ENCODE results near the gene UNC80. TPM values are rescaled to one million over a fixed set of nuclear protein-coding genes. Genes with fewer than 3 reads are reported as not detected.

The UNC80 gene
- polyA plus RNA-seq, 1 donor = 2.5 TPM

DNA sequence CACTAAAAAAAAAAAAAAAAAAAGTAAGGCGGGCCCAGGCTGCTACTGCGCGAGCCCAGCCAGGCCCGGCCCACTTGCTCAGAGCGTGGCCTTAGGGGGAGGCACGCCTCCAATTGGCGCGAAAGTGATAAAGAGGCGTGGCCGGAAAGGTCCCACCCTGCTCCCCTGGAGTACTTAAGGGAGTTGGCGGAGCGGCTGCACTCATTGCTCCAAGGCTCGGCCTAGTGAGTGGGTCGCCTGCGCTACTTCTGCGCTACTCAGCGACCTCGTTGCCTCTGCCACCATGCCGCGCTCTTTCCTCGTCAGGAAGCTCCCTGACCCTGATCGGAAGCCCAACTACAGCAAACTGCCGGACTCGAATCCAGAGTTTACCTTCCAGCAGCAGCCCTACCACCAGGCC lies 36.9 kb downstream of the UNC80 start:
- no CpG with 5 or more reads among the region's 24 CpGs for WGBS (ENCODE audit: insufficient coverage, low lambda C conversion rate)
- Histone ChIP-seq H3K4me3 (ENCODE audit: low read length) (no peak overlapping the region), H3K9me3 (ENCODE audit: control insufficient read depth, low read depth, low read length) (peaks cover 6% of the 10 kb centered on the region), H3K36me3 (ENCODE audit: control insufficient read depth, insufficient read depth, low read length) (no peaks in the 10 kb centered on the region), H3K4me1 (ENCODE audit: control insufficient read depth, insufficient read depth, low read length) (no peaks in the 10 kb centered on the region), H3K27ac (ENCODE audit: low read length) (no peak overlapping the region), H3K27me3 (ENCODE audit: control insufficient read depth, insufficient read depth, low read length) (no peaks in the 10 kb centered on the region)
- DNase-seq = no peak

DNA sequence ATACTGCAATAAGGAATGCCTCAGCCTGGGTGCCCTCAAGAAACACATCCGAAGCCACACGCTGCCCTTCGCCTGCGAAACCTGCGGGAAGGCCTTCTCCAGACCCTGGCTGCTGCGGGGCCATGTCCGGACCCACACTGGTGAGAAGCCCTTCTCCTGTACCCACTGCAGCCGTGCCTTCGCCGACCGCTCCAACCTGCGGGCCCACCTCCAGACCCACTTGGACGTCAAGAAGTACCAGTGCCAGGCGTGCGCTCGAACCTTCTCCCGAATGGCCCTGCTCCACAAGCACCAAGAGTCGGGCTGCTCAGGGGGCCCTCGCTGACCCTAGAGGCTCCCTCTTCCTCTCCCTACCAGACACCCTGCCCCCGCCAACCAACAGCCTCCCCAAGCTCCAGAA lies 37.6 kb downstream of the UNC80 start:
- Histone ChIP-seq H3K36me3 (ENCODE audit: control insufficient read depth, insufficient read depth, low read length) (no peaks in the 10 kb centered on the region), H3K27me3 (ENCODE audit: control insufficient read depth, insufficient read depth, low read length) (no peaks in the 10 kb centered on the region), H3K4me1 (ENCODE audit: control insufficient read depth, insufficient read depth, low read length) (no peaks in the 10 kb centered on the region), H3K9me3 (ENCODE audit: control insufficient read depth, low read depth, low read length) (peaks cover 6% of the 10 kb centered on the region), H3K4me3 (ENCODE audit: low read length) (no peak overlapping the region), H3K27ac (ENCODE audit: low read length) (no peak overlapping the region)
- DNase-seq = no peak
- no CpG with 5 or more reads among the region's 20 CpGs for WGBS (ENCODE audit: insufficient coverage, low lambda C conversion rate)

DNA sequence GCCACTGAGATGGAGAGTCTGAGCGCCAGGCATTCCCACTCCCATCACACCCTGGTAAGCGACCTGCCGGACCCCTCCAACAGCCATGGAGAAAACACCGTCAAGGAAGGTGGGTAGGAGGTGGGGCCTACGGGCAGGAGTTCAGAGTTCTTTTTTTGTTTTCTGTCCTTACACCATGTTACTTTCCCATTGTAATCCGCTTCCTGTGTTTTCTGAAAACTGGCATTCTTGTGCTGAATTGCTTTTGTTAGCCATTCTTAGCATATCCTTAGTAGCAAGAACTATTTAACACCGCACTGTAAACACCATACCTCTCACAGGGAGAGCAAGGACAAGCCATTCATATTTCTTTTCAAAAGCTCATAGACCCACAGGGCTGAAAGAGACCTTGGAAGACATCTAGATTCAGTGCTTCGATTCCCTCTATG lies 46.2 kb downstream of the UNC80 start:
- no peak for DNase-seq
- H3K4me1 ChIP-seq (ENCODE audit: control insufficient read depth, insufficient read depth, low read length) = no peaks in the 10 kb centered on the region
- H3K9me3 ChIP-seq (ENCODE audit: control insufficient read depth, low read depth, low read length) = peaks cover 2% of the 10 kb centered on the region
- H3K27ac ChIP-seq (ENCODE audit: low read length) = no peak overlapping the region
- no peak overlapping the region for H3K4me3 ChIP-seq (ENCODE audit: low read length)
- H3K27me3 ChIP-seq (ENCODE audit: control insufficient read depth, insufficient read depth, low read length) = no peaks in the 10 kb centered on the region
- WGBS (ENCODE audit: insufficient coverage, low lambda C conversion rate) = 52% methylated on average over 4 of the region's 8 CpGs
- H3K36me3 ChIP-seq (ENCODE audit: control insufficient read depth, insufficient read depth, low read length) = no peaks in the 10 kb centered on the region

DNA sequence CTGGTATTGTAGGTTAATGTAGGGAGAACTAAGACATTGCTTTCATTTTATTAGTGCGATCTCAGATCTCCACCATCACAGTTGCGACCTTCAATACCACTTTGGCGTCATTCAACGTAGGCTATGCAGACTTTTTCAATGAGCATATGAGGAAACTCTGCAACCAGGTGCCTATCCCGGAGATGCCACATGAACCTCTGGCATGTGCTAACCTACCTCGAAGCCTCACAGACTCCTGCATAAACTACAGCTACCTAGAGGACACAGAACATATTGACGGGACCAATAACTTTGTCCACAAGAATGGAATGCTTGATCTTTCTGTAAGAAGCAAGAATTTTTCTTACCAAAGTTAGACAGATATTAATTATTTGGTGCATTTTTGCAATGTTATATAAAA lies 47.3 kb downstream of the UNC80 start:
- H3K4me3 ChIP-seq (ENCODE audit: low read length) = no peak overlapping the region
- H3K27me3 ChIP-seq (ENCODE audit: control insufficient read depth, insufficient read depth, low read length) = no peaks in the 10 kb centered on the region
- WGBS (ENCODE audit: insufficient coverage, low lambda C conversion rate) = no CpG with 5 or more reads among the region's 7 CpGs
- H3K9me3 ChIP-seq (ENCODE audit: control insufficient read depth, low read depth, low read length) = peaks cover 2% of the 10 kb centered on the region
- no peak overlapping the region for H3K27ac ChIP-seq (ENCODE audit: low read length)
- no peak for DNase-seq
- H3K36me3 ChIP-seq (ENCODE audit: control insufficient read depth, insufficient read depth, low read length) = no peaks in the 10 kb centered on the region
- H3K4me1 ChIP-seq (ENCODE audit: control insufficient read depth, insufficient read depth, low read length) = no peaks in the 10 kb centered on the region

DNA sequence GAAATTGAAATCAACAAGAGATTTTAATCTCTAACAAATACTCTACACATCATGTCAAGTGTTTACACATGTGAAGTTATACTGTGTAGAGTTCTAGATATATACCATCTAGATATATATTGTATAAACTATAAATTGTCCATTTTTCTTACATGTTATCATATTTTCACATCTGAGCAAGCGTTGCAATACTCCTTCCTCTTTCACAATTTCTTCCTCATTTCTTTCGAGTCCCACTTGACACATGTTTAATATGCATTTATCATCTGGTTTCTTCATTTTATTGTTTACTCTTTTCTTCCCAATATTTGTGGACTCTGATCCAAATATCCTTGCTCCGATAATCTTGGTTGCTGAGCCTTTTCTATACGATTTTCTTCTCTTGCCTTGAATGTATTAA lies 50.2 kb downstream of the UNC80 start:
- H3K27me3 ChIP-seq (ENCODE audit: control insufficient read depth, insufficient read depth, low read length) = no peaks in the 10 kb centered on the region
- no peak overlapping the region for H3K27ac ChIP-seq (ENCODE audit: low read length)
- H3K4me1 ChIP-seq (ENCODE audit: control insufficient read depth, insufficient read depth, low read length) = no peaks in the 10 kb centered on the region
- DNase-seq = no peak
- peaks cover 2% of the 10 kb centered on the region for H3K9me3 ChIP-seq (ENCODE audit: control insufficient read depth, low read depth, low read length)
- no peaks in the 10 kb centered on the region for H3K36me3 ChIP-seq (ENCODE audit: control insufficient read depth, insufficient read depth, low read length)
- WGBS (ENCODE audit: insufficient coverage, low lambda C conversion rate) = 82% methylated on average over 4 of the region's 4 CpGs
- H3K4me3 ChIP-seq (ENCODE audit: low read length) = no peak overlapping the region

DNA sequence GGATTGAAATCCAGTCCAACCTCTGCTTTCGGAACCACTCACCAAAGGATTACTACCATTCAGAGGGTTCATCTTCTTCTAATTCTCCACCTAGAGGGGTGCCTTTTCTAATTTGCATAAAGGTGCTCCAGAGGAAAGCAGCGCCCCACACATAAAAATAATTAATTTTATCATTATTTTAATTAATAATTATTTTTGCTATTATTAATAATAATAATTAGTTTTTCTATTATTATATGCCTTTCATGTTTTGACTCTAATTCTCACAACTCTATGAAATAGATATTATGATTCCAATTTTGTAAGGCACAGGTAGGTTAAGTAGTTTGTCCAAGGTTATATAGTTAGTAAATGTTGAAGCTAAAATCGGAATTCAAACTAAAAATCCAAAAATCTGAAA lies 51.9 kb downstream of the UNC80 start:
- H3K27ac ChIP-seq (ENCODE audit: low read length) = no peak overlapping the region
- no peaks in the 10 kb centered on the region for H3K36me3 ChIP-seq (ENCODE audit: control insufficient read depth, insufficient read depth, low read length)
- H3K4me3 ChIP-seq (ENCODE audit: low read length) = no peak overlapping the region
- 90% methylated on average over 2 of the region's 3 CpGs for WGBS (ENCODE audit: insufficient coverage, low lambda C conversion rate)
- no peak for DNase-seq
- H3K4me1 ChIP-seq (ENCODE audit: control insufficient read depth, insufficient read depth, low read length) = no peaks in the 10 kb centered on the region
- H3K9me3 ChIP-seq (ENCODE audit: control insufficient read depth, low read depth, low read length) = peaks cover 2% of the 10 kb centered on the region
- H3K27me3 ChIP-seq (ENCODE audit: control insufficient read depth, insufficient read depth, low read length) = no peaks in the 10 kb centered on the region

DNA sequence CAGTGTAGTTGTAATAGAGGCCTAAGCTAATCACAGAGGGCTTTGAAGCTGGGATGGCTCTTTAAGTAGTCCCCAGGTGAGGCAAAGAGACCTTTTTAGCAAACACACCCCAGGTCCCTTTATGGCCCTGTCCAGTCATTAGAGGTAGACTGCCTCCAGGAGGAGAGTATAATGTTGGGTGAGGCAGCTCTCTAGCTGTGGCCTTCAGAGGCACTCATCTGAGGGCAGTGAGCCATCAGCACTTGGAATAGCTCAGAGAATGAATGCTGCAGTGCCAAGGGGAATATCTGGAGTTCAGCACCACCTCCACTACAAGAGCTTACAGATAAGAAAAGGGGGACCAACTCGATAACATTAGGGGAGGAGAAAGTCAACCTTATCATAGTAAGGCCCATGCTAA lies 52.8 kb downstream of the UNC80 start:
- Histone ChIP-seq H3K9me3 (ENCODE audit: control insufficient read depth, low read depth, low read length) (peaks cover 2% of the 10 kb centered on the region), H3K4me3 (ENCODE audit: low read length) (no peak overlapping the region), H3K36me3 (ENCODE audit: control insufficient read depth, insufficient read depth, low read length) (no peaks in the 10 kb centered on the region), H3K4me1 (ENCODE audit: control insufficient read depth, insufficient read depth, low read length) (no peaks in the 10 kb centered on the region), H3K27ac (ENCODE audit: low read length) (no peak overlapping the region), H3K27me3 (ENCODE audit: control insufficient read depth, insufficient read depth, low read length) (no peaks in the 10 kb centered on the region)
- no peak for DNase-seq
- WGBS (ENCODE audit: insufficient coverage, low lambda C conversion rate) = no CpG with 5 or more reads among the region's 1 CpG

DNA sequence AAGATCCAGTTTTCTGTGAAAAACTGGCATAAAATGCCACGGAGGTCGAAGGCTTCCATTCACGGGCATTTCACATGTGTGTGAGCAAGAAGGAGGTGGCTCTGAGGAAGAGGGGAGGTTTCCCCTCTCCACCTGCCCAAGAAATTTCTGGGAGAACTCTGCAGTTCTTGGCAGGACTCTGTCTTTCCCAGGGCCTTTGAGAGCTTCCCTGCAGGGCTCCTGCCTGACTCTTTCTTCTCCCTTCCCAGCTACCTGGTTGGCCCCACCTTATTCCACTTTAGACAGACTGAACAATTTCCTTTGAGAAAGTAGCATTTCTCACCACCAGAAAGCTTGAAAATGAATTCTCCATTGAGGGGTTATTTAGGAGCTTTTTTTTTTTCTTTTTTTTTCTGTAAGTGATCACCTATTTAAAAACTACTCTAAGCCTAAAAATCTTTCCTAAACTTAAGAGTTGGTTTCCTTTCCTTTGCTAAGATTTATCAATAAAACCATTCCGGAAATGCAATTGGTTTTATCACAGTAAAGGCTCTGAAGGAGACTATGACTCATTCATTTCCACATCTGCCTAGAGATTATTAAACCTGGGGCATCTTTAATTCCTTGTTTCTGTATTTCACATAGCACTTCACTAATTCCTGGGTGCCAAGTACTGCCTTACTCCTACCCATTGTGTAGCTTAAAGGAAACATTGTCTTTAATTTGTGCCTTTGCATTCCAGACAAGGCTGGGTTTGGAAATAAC lies 59.3 kb downstream of the UNC80 start:
- no peak for DNase-seq
- Histone ChIP-seq H3K27ac (ENCODE audit: low read length) (no peak overlapping the region), H3K4me3 (ENCODE audit: low read length) (no peak overlapping the region), H3K36me3 (ENCODE audit: control insufficient read depth, insufficient read depth, low read length) (no peaks in the 10 kb centered on the region), H3K4me1 (ENCODE audit: control insufficient read depth, insufficient read depth, low read length) (no peaks in the 10 kb centered on the region), H3K9me3 (ENCODE audit: control insufficient read depth, low read depth, low read length) (no peaks in the 10 kb centered on the region), H3K27me3 (ENCODE audit: control insufficient read depth, insufficient read depth, low read length) (no peaks in the 10 kb centered on the region)
- WGBS (ENCODE audit: insufficient coverage, low lambda C conversion rate) = 80% methylated on average over 1 of the region's 4 CpGs

DNA sequence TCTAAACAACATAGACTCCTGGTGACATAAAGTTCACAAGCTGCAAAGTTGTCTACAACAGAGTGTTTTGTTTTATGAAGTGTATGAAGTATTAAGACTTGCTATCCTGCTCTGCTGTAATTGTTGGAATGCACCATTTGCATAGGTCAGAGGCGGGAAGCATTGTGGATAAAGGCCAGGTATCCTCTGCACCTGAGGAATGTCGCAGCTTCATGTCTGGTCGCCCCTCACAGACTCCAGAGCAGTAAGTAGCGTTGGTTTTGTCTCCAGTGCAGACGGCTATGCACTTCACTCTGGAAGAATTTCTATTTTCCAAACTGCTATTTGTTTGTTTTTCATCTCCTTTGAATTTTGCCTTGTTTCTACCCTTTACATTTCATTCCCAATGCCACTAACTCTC lies 63.1 kb downstream of the UNC80 start:
- Histone ChIP-seq H3K9me3 (ENCODE audit: control insufficient read depth, low read depth, low read length) (no peaks in the 10 kb centered on the region), H3K36me3 (ENCODE audit: control insufficient read depth, insufficient read depth, low read length) (no peaks in the 10 kb centered on the region), H3K4me1 (ENCODE audit: control insufficient read depth, insufficient read depth, low read length) (no peaks in the 10 kb centered on the region), H3K27me3 (ENCODE audit: control insufficient read depth, insufficient read depth, low read length) (no peaks in the 10 kb centered on the region), H3K27ac (ENCODE audit: low read length) (no peak overlapping the region), H3K4me3 (ENCODE audit: low read length) (no peak overlapping the region)
- no peak for DNase-seq
- 60% methylated on average over 3 of the region's 5 CpGs for WGBS (ENCODE audit: insufficient coverage, low lambda C conversion rate)

DNA sequence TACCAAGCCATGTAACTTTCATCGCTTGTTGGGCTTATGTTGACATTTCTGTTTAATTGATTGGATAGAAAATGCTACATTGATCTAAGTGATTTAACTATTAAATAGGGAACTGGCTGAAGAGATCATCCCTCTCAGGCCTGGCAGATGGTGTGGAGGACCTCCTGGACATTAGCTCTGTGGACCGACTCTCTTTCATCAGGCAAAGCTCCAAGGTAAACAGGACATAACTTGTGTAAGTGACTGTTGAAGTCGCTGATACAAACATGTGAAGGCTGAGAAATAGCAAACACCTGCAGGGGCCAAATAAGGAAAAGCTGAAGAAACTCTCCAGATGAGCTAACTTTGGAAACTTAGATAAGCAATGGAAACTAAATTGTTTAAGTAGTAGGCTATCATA lies 68.8 kb downstream of the UNC80 start:
- Histone ChIP-seq H3K4me3 (ENCODE audit: low read length) (no peak overlapping the region), H3K36me3 (ENCODE audit: control insufficient read depth, insufficient read depth, low read length) (no peaks in the 10 kb centered on the region), H3K4me1 (ENCODE audit: control insufficient read depth, insufficient read depth, low read length) (no peaks in the 10 kb centered on the region), H3K27me3 (ENCODE audit: control insufficient read depth, insufficient read depth, low read length) (no peaks in the 10 kb centered on the region), H3K9me3 (ENCODE audit: control insufficient read depth, low read depth, low read length) (no peaks in the 10 kb centered on the region), H3K27ac (ENCODE audit: low read length) (no peak overlapping the region)
- peak in 1 of 2 donors; percentile 2 for DNase-seq
- WGBS (ENCODE audit: insufficient coverage, low lambda C conversion rate) = 80% methylated on average over 1 of the region's 3 CpGs

DNA sequence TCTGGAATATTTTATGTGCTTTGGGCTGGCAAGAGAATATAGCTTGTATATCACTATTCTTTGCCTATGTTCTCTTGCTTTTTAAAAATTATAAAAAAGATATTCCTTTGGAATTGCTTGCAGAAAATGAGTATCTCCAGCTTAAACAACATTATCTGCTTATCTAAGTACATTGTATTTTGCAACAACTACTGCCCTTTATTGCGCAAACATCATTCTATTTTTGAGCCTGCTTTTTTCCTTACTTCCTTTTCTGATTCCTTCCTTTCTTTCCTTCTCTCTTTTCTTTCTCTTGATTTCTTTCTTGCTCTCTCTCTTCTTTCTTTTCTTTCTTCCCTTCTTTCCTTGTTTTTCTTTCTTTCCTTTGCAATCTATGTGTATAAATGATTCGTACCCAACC lies 74.0 kb downstream of the UNC80 start:
- Histone ChIP-seq H3K36me3 (ENCODE audit: control insufficient read depth, insufficient read depth, low read length) (no peaks in the 10 kb centered on the region), H3K27ac (ENCODE audit: low read length) (no peak overlapping the region), H3K4me3 (ENCODE audit: low read length) (no peak overlapping the region), H3K27me3 (ENCODE audit: control insufficient read depth, insufficient read depth, low read length) (no peaks in the 10 kb centered on the region), H3K4me1 (ENCODE audit: control insufficient read depth, insufficient read depth, low read length) (no peaks in the 10 kb centered on the region), H3K9me3 (ENCODE audit: control insufficient read depth, low read depth, low read length) (no peaks in the 10 kb centered on the region)
- 81% methylated on average over 2 of the region's 2 CpGs for WGBS (ENCODE audit: insufficient coverage, low lambda C conversion rate)
- no peak for DNase-seq

Data from large intestine (tissue), 3 donors.